H54 (cell line): ENCODE measurements around the gene PGAM2.

ENCODE experiments used
- DNase-seq: peaks from one replicate; pipeline ENCODE4 v3.0.0; 2011; ENCODE audit warnings: low spot score, mixed read lengths; ENCODE audit not compliant: insufficient read length
- FAIRE-seq: peaks from 3 replicates; lab custom pipeline; 2011; peaks lifted over from hg19 to GRCh38; lab: Jason Lieb, UNC
- POLR2A ChIP-seq: IDR thresholded peaks from 2 replicates; pipeline ENCODE4 v1.6.1; 2011; ENCODE audit warnings: low read depth, mild to moderate bottlenecking, low read length

PGAM2 gene

GRCh38 chr7:44107116-44107960 is 42.0 kb upstream of the PGAM2 start:
- FAIRE-seq = no peak
- TF ChIP-seq POLR2A = no peak
- DNase-seq = no peak

GRCh38 chr7:44106311-44107065 is 41.1 kb upstream of the PGAM2 start:
- TF ChIP-seq POLR2A = no peak
- FAIRE-seq (no peak), DNase-seq (no peak)

DNA sequence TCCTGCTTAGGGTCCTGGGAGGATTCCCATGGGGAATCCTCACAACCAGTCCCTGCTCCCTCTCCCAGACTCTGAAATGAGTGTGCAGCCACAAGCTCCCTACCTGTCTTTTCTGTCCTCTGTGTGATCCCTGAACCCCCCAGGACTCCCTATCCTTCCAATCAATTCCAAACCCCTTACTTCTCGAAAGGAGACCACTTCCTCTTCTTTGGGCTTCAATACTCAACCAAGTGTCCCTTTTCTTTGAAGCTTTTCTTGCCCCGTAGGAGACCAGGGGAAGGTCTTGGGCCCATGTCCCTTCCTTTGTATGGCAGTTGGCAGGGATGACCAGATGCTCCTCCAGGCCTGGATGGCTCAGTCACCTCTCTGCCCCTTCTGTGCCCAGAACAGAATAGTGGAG is 40.5 kb upstream of the PGAM2 start:
- TF ChIP-seq POLR2A = no peak
- FAIRE-seq (no peak), DNase-seq (no peak)

DNA sequence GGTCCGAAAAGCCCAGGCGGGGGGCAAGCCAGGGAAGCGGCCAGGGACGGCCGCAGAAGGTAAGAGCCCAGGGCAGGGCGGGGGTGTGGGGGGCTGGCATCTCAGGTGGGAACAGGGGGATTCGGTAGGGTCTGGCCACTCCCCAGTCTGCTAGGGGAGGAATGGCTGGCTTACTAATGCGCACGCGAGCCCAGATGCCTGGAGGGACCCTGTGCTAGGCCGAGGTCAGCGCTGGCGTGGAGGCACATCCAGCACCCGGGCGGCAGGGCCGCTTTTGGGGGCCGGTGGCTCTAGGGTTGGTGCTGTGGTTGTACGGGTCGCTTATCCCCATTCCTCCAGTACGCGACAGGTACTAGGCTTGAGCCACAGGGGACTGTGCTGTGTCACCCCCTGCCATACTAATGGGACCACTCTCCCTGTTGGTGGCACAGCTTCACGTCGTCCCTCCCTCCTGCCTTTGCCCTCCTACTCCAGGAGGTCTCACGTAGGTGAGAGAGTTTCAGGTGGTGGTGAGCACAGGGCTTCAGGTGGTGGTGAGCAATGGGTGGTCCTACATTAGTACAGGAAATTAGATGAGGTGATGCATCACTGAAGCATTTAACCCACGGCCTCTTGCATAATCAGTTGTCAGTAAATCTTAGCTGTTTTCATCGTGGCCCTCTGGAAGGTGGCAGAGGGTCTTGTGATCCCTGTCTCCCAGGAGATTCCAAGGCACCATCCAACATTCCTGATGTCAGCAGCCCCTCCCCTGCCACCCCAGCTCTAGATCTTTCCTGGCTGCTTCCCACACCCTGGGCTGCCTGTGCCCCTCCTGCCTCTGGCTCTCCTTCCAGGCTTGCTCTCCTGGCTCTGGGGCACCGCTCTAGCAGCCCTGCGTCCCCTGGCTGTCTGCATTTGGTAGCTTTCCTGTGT is 39.7 kb upstream of the PGAM2 start:
- DNase-seq = peak; percentile 78
- FAIRE-seq = no peak
- TF ChIP-seq POLR2A = no peak

- no peak for DNase-seq
- FAIRE-seq = no peak
- TF ChIP-seq POLR2A = no peak
These were observed 38.8 kb upstream of the PGAM2 start, which contains the start of gene AEBP1 for GRCh38 chr7:44103923-44104859. TSS of gene AEBP1 (plus strand) at chr7:44104345. CDS start at chr7:44104666, 321 bp downstream.

DNA sequence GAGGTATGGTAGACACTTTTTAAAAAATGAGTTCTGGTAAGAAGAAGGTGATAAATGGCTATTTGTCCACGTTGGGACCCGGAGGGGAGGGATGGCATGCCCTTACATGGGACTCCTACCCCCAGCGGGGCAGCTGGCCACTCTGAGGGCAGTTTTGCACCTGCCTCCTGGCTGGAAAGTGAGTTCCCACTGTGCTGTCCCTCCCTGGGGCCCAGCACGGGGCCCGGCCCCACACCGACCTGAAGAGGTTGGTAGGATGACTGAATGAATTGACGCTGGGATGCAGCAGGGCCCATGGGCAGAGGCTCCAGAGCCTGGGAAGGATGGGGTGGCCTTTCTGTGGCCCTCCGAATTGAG is 38.2 kb upstream of the PGAM2 start:
- no peak for TF ChIP-seq POLR2A
- DNase-seq (no peak), FAIRE-seq (no peak)

DNA sequence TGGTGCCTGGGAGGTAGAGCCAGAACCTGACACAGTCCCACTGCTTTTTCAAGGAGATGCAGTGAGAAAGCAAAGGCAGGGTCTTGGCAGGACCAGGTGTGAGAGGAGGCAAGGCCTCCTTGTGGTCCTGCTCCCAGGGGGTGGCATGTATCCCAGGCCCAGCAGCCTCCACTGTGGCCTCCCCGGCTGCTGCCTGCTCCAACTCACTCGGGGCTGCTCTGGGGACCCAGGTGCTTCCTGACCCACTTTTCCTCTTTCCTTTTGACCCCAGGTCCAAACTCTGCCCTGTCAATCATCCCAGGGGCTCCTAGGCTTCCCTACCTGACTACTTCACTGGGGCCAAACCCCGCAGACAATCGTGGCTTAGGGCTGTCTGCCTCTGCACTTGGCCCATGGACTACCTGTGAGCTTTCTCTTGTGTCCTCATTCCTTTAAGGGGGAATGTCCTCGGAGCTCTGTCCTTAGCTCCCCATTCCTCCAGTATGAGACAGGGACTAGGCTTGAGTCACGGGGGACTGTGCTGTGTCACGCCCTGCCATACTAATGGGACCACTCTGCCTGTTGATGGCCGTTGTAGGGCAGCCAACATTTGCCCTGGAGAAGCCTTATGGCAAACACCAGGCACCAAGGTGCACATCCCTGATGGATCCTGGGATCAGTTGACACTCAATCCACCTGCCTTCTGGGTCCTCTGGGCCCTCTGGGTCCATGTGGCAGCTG is 37.6 kb upstream of the PGAM2 start:
- no peak for FAIRE-seq
- no peak for DNase-seq

DNA sequence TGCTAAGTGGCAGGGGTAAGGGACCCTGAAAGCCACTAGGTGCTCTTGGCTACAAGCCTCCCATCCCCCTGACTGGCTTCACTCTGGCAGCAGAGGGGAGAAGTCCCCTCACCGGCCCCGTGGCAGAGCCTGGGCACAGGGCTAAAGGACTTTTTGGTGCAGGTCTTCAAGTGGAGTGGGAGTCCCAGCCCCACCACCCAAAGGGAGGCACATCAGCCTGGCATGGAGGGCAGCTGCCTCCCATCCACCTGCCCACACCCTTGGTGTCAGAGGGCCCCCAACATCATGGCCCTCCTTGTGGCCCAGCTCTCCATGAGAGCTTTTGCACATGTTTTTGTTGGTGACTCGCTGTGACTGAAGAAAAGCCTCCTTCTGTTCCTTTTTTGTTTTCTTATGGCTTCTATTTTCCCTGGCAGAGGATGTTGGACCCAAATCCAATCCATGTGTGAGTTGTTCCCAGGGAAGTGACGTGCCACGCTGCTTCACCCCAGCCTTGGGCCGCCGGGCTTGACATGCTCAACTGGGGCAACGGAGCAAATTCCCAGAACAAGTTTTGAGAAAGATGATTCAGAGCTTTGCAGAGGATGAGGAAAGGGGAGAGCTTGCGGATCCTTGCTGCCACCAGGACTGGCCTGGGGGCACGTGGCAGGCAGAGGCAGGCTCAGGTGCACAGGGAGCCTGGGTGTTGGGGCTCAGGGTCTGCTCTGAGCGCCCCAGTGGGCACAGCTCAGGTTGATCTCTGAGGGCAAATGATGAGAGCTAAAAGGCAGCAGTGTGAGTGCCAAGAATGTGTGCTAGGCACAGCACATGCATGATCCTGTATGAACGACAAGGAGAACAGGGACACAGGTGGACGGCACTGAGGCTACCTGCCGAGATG is 36.8 kb upstream of the PGAM2 start:
- no peak for TF ChIP-seq POLR2A
- DNase-seq (peak; percentile 87), FAIRE-seq (no peak)

More for the DNA sequence above, 37.6 kb upstream of the PGAM2 start:
- no peak for TF ChIP-seq POLR2A

DNA sequence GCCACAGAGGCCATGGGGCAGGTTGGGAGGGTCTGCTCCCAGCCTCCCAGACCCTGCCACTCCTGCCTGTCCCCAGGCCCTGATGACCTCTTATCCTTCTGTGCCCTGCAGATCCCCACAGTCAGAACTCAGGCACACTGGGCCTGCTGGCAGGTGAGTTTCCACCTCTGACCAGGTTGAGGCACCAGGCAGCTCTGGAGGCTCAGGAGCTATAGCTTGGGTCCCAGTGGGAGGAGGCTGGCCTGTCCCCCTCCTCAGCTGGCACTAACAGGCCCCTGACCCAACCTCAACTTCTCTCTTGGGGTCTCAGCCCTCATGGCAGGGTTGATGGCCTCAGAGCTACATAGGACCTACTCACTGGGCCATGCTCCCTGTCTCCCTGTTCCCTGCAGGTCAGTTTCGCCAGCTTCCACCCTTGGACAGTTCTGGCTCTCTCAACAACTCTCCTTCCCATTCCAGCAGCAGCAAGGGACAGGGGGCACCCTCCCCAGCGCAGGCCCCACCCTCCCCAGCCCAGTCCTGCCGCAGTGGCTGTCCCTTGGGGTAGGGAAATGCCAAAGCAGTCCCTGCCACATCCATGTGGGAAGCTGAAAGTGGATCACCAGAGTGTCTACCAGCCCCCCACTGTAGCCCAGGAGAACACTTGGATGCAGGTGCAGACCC is 36.1 kb upstream of the PGAM2 start:
- DNase-seq (no peak), FAIRE-seq (no peak)

GRCh38 chr7:44100458-44101302 is 35.3 kb upstream of the PGAM2 start:
- no peak for TF ChIP-seq POLR2A
- FAIRE-seq (no peak), DNase-seq (no peak)

More for the DNA sequence above, 36.1 kb upstream of the PGAM2 start:
- no peak for TF ChIP-seq POLR2A
